G401 (cell line): ENCODE data around the gene TCF12. TPM values are rescaled to one million over a fixed set of nuclear protein-coding genes. Genes with fewer than 3 reads are reported as not detected.

Source experiments
- DNase-seq: peaks from one replicate; pipeline ENCODE4 v3.0.0-alpha.2; 2015; ENCODE audit warnings: low spot score
- in situ Hi-C: cut with HindIII; loops from 2 replicates; pipeline ENCODE4 v1.10.0; 2016; ENCODE audit warnings: low sequenced_read_pairs, mixed read lengths
- total RNA-seq: library from RNA; depleted of rRNA; stranded (reverse); fragments of >200 nt; shearing (Covaris generic); gene quantifications from 2 replicates; pipeline ENCODE4 v1.2.3, GENCODE V29; 2014

Gene TCF12
- total RNA-seq, 1 experiment from 2014 or later: 55.3 TPM

DNA sequence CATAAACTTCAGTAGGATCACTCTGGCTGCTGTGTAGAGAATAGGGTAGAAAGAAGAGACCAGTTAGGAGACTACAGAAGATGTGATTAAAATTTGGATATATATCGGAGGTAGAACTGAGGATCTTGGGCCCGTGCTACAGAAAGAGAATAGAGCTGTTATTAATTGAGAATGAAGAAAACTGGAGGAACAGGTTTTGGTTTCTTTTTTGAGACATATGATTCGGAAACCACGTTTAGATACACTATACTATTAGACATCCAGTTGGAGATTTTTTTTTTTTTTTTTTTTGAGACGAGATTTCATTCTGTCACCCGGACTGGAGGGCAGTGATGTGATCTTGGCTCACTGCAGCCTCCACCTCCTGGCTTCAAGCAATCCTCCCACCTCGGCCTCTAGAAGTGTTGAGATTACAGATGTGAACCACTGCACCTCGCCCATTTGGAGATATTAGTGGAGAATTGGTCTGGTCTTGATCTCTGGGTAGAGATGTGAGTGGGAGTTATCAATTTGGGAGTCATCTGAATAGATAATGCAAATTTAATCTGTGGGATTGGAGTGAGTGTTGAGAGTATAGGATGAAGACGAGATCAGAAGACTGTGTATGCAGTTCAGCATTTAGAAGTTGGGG, 50.9 kb downstream of the TCF12 start:
- in situ Hi-C loops: no loop called here
- DNase-seq: no peak

DNA sequence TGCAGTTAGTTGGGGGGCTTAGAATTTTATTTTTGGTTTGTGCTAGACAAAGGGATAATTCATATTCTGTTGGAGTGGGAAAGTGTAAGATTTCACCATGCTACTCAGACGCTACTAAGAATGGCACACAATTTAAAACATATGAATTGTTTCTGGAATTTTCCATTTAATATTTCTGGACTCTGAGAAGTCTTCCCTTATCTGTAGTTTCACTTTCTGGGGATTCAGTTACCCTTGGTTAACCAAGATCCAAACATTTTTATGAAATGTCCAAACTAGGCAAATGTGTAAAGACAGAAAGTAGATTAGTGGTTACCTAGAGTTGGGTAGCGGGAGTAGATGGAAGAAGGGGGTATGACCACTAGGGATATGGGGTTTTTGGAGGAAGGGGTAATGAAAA, 53.1 kb downstream of the TCF12 start:
- in situ Hi-C loops: no loop called here
- DNase-seq: no peak

DNA sequence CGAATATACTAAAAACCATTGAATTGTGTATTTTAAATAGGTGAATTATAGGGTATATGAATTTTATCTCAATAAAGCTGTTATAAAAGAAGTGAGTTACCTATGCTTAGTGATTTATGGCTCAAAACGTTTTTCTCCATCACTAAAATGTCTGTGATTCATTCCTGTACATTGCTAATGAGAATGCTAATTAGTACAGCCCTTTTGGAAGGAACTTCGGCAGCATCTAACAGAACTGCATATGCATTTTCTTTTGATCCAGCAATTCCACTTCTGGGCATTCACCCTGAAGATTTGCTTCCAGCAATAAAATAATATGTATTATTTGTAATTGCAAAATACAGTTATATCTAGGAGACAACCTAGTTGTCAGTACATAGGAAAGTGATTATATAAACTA, 53.6 kb downstream of the TCF12 start:
- DNase-seq: no peak
- in situ Hi-C loops: no loop called here

DNA sequence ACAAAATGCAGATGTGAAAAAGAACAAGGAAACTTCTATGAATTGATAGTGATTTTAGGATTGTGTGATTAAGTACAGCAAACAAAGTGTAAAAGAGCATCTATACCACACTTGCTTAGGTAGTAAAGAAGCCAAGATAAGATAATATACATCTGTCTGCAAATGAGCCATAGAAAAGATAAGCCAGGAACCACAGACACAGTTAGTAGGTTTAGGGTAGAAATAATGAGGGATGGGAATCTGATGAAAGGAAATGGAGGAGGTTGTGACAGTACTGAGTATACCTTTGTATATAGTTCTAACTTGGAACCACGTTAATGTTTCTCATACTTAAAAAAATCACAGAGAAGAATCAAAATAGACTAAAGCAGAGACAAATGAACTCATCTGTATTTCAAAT, 54.0 kb downstream of the TCF12 start:
- DNase-seq: no peak
- in situ Hi-C loops: no loop called here

DNA sequence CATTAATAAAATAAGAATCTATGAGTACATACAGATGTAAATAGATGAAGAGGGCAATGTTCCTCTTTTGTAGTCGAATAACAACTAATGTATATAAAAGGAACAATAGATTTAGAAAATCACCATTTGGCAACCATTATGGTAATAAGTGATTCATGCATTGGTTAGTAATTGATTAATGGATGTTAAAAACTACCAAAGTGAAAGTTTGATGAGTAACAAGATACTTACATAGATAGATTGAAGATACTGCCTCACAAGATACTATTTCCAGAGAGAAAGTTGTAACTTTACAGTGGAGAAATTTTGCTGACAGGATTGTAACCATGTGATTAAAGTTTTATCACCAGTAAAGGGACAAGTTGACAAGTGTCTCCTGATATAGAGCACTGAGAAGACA, 55.0 kb downstream of the TCF12 start:
- DNase-seq: no peak
- in situ Hi-C loops: no loop called here

DNA sequence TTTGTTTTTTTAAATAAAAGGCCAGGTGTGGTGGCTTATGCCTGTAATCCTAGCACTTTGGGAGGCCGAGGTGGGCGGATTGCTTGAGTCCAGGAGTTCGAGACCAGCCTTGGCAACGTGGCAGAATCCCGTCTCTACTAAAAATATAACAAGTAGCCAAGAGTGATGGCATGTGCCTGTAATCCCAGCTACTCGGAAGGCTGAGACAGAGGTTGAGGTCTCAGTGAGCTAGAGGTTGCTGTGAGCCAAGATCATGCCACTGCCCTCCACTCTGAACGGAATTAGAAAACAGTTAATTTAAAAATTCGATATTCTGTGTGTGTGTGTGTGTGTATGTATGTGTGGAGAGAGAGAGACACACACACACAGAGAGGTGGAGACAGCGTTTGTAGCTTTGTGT, 58.8 kb downstream of the TCF12 start:
- in situ Hi-C loops: no loop called here
- no peak for DNase-seq

DNA sequence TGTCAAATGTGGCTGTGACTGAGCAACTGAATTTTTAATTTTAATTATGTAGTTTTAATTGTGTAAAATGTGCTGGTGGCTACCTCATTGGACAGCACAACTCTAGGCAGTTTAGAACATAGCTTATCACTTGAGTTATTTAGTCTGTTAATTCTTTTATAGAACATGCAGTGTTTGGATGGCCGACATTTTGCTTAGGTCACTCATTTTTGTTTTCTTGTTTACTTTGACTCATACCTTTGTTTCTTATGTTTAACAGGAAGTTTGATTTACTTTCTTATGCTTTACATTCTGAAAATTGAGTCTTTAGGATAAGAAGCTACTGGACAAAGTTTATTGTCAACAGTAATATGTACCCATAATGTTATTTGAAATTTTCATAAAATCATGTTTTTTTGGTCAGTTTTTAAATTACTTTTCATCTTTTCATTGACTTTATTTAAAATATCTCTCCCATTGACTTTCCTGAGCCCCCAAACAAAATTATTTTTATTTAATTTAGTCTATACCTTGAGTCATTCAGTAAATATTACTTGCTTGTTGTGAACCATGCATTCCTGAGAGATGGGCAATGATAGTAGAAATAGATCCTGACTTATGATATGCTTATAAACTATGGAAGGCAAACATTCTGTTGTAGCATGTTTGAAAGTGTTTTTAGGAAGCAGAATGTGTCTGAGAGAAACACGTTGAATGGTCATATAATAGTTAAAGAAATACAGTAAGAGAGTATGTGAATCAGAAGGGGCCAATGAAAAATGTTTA, 60.6 kb downstream of the TCF12 start:
- in situ Hi-C loops: no loop called here
- DNase-seq: no peak

DNA sequence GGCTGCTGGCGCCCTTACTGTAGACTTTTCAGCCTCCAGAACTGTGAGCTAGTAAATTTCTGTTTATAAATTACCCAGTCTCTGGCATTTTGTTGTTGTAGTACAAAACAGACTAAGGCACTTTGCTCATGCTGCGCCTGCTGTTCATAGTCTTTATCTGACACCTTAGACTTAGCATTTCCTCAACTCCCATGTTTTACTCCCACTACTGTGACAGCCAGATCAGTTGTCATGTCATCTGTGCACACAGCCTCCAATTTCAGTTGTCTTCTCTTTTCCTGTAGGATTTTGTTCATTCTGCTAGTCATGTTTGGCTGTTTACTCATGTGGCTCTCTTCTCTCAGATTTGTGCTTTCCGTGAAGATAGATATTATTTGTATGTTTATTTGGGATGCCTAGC, 62.0 kb downstream of the TCF12 start:
- in situ Hi-C loops: no loop called here
- no peak for DNase-seq

DNA sequence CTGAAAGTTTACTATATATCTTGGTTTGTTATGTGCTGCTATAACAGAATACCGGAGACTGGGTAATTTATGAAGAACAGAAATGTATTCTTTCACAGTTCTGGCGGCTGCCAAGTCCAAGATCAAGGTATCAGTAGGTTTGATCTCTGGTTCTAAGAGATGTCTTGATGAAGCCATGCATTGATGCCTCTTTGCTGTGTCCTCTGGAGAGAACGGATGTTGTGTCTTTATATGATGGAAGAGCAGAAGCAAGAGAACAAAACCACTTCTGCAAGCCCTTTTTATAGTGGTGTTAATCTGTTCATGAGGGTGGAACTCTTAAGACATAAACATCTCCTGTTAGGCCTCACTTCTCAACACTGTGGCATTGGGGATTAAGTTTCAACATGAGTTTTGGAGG, 62.7 kb downstream of the TCF12 start:
- no peak for DNase-seq
- in situ Hi-C loops: no loop called here

DNA sequence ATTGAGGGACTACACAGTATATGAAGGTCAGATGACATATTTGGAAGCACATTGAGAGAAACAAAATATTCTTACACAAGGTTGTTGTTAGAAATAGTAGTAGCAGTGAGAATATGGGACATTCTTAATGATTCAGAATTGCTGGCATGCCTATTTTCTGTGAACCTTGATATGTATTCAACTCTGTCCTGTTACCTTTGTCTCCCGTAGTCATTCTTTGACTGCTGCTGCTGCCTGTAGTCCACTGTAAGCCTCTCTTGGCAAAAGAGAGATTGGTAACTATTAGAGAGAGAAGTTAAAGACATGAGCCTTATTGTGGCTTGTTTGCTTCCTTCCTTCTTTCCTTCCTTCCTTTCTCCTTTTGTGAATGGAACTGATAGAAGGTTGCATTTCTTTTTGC, 64.5 kb downstream of the TCF12 start:
- in situ Hi-C loops: no loop called here
- DNase-seq: no peak

DNA sequence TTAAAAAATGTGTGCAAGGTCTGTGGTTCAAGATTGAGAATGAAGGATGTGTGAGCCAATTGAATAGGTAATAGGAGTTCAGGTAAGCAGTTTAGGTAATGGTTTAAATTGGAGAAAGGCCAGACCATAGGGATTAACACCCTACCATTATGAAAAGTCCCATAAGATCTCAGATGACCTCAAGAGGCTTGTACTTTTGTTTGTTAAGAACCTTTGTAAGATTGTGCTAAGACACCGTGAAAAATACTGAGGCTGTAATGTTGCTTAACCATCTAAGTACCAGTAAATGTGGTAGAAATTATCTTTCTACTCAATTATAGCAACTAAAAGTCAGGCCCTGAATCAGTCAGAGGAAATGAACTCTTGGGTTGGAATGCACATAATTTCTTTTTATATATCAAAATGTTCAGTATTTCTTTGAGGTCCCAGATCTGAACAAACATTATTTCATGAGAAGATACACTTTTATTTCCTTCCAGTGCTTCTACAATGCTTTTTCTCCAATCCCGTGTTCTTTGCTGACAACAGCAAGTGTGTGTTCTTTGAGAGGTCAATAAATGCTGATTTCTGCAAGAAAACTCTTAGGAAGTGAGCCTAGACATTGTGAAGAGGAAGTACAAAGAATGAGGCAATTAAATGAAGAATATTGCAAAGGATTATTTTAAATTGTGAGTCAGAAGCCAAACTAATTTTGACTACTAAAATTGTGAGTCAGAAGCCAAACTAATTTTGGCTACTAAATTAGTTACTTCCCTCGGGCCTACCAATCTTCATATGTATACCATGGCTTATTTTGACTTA, 66.4 kb downstream of the TCF12 start:
- in situ Hi-C loops: no loop called here
- DNase-seq: no peak

DNA sequence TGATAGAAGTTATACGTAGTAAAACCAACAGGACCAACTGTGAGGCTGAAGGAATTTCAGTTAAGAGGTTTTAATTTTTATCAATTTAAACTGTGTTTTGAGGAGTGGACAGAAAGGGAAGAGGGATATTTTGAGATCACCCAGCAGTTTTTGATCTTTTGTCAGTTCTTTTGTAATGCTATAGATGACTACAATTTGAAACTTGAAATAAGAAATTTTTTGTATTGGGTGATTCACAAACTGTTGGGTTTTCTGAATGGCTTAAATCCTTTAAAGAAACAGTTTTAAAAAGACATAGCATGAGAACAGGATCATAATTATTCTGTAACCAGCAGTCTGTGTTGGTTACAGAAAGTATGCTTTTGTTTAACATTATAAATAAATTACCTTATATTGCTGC, 67.4 kb downstream of the TCF12 start:
- DNase-seq: no peak
- in situ Hi-C loops: no loop called here

DNA sequence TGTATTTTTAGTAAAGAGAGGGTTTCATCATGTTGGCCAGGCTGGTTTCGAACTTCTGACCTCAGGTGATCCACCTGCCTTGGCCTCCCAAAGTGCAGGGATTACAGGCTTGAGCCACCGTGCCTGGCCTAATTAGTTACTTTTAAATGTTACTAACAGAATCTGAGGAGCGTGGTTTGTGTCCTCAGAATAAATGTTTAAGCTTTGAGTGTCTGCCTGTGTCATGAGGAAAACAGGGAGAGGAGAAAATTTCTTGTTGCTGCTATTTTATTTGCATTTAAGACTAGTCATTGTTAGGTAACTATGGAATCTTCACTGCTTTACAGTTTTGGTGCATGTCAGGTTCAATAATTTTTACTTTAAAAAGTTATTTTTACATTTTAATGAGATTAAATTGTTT, 68.8 kb downstream of the TCF12 start:
- in situ Hi-C loops: no loop called here
- DNase-seq: no peak

DNA sequence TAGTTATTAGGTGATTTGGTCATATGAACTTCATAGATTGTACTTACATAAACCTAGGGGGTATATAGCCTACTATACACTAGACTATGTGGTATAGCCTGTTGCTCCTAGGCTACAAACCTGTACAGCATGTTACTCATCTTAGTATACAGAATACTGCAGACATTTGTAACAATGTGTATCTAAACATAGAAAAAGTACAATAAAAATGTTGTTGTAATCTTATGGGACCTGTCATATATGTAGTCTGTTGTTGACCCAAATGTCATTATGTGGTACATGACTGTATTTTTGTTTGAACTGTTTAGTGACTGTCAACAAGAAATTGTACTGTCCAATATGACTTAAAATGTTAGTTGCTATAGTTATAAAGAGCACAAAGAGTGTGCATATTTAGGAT, 69.8 kb downstream of the TCF12 start:
- DNase-seq: no peak
- in situ Hi-C loops: no loop called here

DNA sequence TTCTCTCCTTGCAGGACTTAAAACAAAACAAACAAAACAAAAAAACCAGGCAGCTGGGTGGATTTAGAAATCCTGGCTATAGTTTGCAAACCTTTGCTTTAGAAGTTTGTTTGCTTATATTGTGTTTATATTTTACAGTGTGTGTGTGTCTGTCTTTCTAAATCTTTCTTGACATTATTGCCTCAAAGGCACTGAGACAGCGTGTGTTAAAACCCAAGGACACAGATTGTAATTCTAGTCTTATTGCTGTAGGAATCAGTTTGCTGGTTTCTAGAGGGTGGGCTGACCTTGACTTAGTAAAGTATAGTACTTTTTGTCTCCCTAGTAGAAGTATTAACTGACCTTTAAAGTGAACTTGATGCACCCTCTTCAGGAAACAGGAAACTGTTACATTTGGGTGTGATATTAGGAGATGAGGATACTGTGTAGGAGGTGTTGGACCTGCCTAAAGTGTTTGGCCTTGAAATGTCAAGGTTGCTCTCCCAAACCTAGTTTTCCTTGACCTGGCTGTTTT, 71.0 kb downstream of the TCF12 start:
- no peak for DNase-seq
- in situ Hi-C loops: no loop called here

DNA sequence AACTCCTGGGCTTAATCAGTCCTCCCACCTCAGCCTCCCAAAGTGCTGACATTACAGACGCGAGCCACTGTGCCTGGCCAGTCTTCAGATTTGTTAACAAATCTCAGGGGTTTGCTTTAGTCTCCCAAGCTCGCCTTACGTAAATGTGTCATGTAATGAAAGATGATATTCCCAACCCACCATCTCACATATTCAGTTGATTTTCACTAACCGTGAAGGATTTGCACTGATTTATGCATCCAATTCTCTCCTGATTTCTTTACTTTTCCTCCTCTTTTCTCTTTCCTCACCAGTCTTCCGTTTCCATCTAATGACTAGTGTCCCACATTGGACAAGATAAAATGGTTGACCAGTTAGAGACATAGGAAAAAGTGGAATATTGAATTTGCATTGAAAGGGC, 72.6 kb downstream of the TCF12 start:
- DNase-seq: no peak
- in situ Hi-C loops: no loop called here

DNA sequence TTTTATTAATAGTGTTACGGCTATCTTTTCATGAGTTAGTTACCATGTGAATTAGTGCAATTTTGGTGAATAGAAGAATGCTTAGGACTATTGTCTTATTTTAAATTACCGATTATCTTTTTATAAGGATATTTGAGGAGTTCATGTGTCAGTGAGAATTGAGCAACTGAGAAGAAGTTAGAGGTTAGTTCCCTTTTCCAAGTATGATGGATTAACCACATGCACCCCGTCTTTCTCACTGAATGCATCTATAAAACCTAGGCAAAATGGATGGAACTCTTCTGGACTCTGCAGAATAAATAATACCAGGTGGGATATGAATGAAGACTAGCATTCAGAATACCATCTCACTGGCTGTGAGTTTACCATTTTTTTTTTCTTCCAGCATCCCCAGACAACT, 74.3 kb downstream of the TCF12 start:
- DNase-seq: no peak
- in situ Hi-C loops: no loop called here

DNA sequence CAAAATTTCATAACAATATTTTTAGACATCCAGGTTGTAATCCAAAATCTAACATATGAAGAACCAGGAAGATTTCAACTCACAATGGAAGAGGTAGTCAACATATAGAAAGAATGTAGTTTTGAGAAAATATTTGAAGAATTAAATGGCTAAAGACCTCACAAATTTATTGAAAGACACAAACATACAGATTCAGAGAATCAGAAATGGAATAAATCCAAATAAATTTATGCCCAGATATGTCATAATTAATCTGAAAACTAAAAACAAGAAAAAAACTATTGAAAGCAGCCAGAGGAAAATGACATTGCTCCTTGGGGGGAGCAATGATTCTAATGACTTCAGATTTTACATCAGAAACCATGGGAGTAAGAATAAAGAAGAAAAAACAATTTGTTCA, 75.8 kb downstream of the TCF12 start:
- in situ Hi-C loops: no loop called here

DNA sequence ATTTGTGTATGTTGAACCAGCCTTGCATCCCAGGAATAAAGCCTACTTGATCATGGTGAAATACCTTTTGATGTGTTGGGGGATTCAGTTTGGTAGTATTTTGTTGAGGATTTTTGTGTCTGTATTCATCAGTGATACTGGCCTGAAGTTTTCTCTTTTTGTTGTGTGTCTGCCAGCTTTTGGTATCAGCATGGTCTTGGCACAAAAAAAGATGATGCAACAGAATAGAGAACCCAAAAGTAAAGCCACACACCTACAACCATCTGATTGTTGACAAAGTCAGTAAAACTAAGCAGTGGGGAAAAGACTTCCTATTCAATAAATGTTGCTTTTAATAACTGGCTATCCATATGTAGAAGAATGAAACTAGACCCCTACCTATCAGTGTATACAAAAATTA, 77.6 kb downstream of the TCF12 start:
- DNase-seq: no peak
- in situ Hi-C loops: no loop called here

More for the DNA sequence above, 75.8 kb downstream of the TCF12 start:
- no peak for DNase-seq

DNA sequence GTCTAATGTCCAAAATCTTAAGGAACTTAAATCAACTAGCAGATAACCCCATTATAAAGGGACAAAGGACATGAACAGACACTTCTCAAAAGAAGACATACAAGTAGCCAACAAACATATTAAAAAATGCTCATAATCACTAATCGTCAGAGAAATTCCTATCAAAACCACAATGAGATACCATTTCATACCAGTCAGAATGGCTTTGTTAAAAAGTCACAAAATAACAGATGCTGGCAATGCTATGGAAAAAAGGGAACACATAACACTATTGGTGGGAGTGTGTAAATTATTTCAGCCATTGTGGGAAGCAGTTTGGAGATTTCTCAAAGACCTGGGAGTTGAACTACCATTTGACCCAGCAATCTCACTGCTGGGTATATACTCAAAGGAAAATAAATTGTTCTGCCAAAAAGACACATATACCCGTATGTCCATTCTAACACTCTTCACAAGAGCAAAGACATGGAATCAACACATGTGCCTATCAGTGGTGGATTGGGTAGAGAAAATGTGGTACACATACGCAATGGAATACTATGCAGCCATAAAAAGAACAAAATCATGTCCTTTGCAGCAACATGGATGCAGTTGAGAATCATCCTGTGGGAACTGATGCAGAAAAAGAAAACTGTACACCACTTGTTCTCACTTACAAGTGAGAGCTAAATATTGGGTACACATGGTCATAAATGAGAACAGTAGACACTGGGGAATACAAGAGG, 78.5 kb downstream of the TCF12 start:
- no peak for DNase-seq
- in situ Hi-C loops: no loop called here
